GM19455 (cell line): ENCODE data around the gene DPY19L1.
"Not testable (repeated sequence)": the region's sequence is repeated elsewhere in the genome, so short reads cannot be mapped to it uniquely, and the experiment has no call there.

Source experiments
- ATAC-seq: cut with Tn5 transposase; IDR thresholded peaks from one replicate; pipeline ENCODE4 v1.9.1; 2021; ENCODE audit not compliant: unreplicated experiment

Gene DPY19L1

GRCh38 chr7:35035511-35035961 is 1.7 kb downstream of the DPY19L1 start:
- no peak for ATAC-seq

- ATAC-seq: no peak
These were observed 5.1 kb downstream of the DPY19L1 start for GRCh38 chr7:35032166-35032565.

GRCh38 chr7:35030848-35031247 is 6.4 kb downstream of the DPY19L1 start:
- ATAC-seq: no peak

- ATAC-seq: no peak
These were observed 8.0 kb downstream of the DPY19L1 start for GRCh38 chr7:35029311-35029710.

- no peak for ATAC-seq
These were observed 11.1 kb downstream of the DPY19L1 start for GRCh38 chr7:35026150-35026549.

- no peak for ATAC-seq
These were observed 11.9 kb downstream of the DPY19L1 start for GRCh38 chr7:35025369-35025870.

GRCh38 chr7:35024298-35024697 is 13.0 kb downstream of the DPY19L1 start:
- no peak for ATAC-seq

GRCh38 chr7:35022725-35023124 is 14.6 kb downstream of the DPY19L1 start:
- ATAC-seq: no peak

- no peak for ATAC-seq
These were observed 15.8 kb downstream of the DPY19L1 start for GRCh38 chr7:35021445-35021844.

GRCh38 chr7:35019801-35020200 is 17.5 kb downstream of the DPY19L1 start:
- ATAC-seq: no peak

- ATAC-seq: no peak
These were observed 18.0 kb downstream of the DPY19L1 start for GRCh38 chr7:35019179-35019729.

GRCh38 chr7:35015346-35015859 is 21.9 kb downstream of the DPY19L1 start:
- ATAC-seq: no peak

GRCh38 chr7:35012160-35012559 is 25.1 kb downstream of the DPY19L1 start:
- ATAC-seq: no peak

GRCh38 chr7:35011085-35011484 is 26.2 kb downstream of the DPY19L1 start:
- ATAC-seq: no peak

GRCh38 chr7:35007768-35008167 is 29.5 kb downstream of the DPY19L1 start:
- no peak for ATAC-seq

GRCh38 chr7:35004531-35005095 is 32.7 kb downstream of the DPY19L1 start:
- no peak for ATAC-seq

GRCh38 chr7:35003679-35004303 is 33.5 kb downstream of the DPY19L1 start:
- ATAC-seq: no peak

GRCh38 chr7:35003177-35003650 is 34.1 kb downstream of the DPY19L1 start:
- not testable (repeated sequence) for ATAC-seq

GRCh38 chr7:34998335-34998734 is 39.0 kb downstream of the DPY19L1 start:
- ATAC-seq: not testable (repeated sequence)

- not testable (repeated sequence) for ATAC-seq
These were observed 40.7 kb downstream of the DPY19L1 start for GRCh38 chr7:34996423-34997090.

GRCh38 chr7:34995757-34996156 is 41.5 kb downstream of the DPY19L1 start:
- ATAC-seq: no peak
